HepG2 (cell line): ENCODE measurements around the gene C9. TPM values are rescaled to one million over a fixed set of nuclear protein-coding genes. Genes with fewer than 3 reads are reported as not detected.

ENCODE experiments used
- ATAC-seq: fragments of 200-7000 bp; cut with Tn5 transposase; 3 replicates; pipeline ENCODE4 v1.9.1; 2020; ENCODE audit warnings: mild to moderate bottlenecking, moderate library complexity
- BruUV-seq: library from RNA; stranded (reverse); fragments of 400-500 nt; replicated peaks from 2 replicates; lab custom pipeline; 2021; lab: Mats Ljungman, UMichigan
- CTCF ChIA-PET: fragments of 300-600 bp; formaldehyde crosslinking; extraction: SDS; loops from one replicate; lab custom pipeline; 2021; ENCODE audit warnings: low total read pairs, inconsistent platforms, low intra/inter-chr PET ratio; lab: Yijun Ruan, JAX
- POLR2A ChIA-PET: fragments of 350-600 bp; sonication (Branson Sonifier 250); formaldehyde crosslinking; loops from one replicate; lab custom pipeline; 2020; ENCODE audit warnings: antibody characterized with exemption, inconsistent platforms; lab: Yijun Ruan, JAX
- DNase-seq: peaks from one replicate; pipeline ENCODE4 v3.0.0-alpha.2; 2015; ENCODE audit warnings: low spot score
- FAIRE-seq: peaks from 3 replicates; lab custom pipeline; 2011; peaks lifted over from hg19 to GRCh38; lab: Jason Lieb, UNC
- H2AFZ ChIP-seq: one replicate; pipeline ENCODE4 v1.6.1; 2011; ENCODE audit warnings: low read length, inconsistent platforms
- H3K27ac ChIP-seq: fragments of 300-600 bp; 3 replicates; pipeline ENCODE4 v1.8.0; 2011; ENCODE audit warnings: mixed run types, mild to moderate bottlenecking, mixed read lengths, low read length, inconsistent platforms; ENCODE audit not compliant: insufficient read depth; ENCODE audit errors: extremely low read length
- H3K27me3 ChIP-seq, 2 experiments: fragments of 200-600 bp in 1 of 2; 2 replicates in 1 of 2; 3 replicates in 1 of 2; pipeline versions ENCODE4 v1.6.0 to v1.8.0; 2011; ENCODE audit warnings: low read length in 2 of 2, mild to moderate bottlenecking in 2 of 2, moderate library complexity in 2 of 2, inconsistent platforms in 1 of 2; ENCODE audit not compliant: insufficient read depth in 2 of 2, control insufficient read depth in 1 of 2
- H3K36me3 ChIP-seq, 2 experiments: fragments of 200-600 bp in 1 of 2; replicated peaks in 1 of 2; 2 replicates in 1 of 2; 3 replicates in 1 of 2; pipeline versions ENCODE4 v1.5.1 to v1.8.0; 2011; ENCODE audit warnings: low read length in 2 of 2, inconsistent platforms in 1 of 2; ENCODE audit not compliant: insufficient read depth in 2 of 2, control insufficient read depth in 1 of 2
- H3K4me1 ChIP-seq: 2 replicates; pipeline ENCODE4 v1.5.1; 2012; ENCODE audit warnings: low read length, inconsistent platforms; ENCODE audit not compliant: insufficient read depth
- H3K4me2 ChIP-seq: 2 replicates; pipeline ENCODE4 v1.6.0; 2011; ENCODE audit warnings: low read depth, low read length, inconsistent platforms
- H3K4me3 ChIP-seq, 3 experiments: fragments of 200-600 bp in 1 of 3; sonication (generic), shearing (Covaris generic) in 1 of 3; replicated peaks in 1 of 3; 2 replicates each; pipeline ENCODE4 v1.5.1; 2011 to 2016; ENCODE audit warnings: low read length in 3 of 3, inconsistent platforms in 2 of 3, low read depth in 2 of 3, mild to moderate bottlenecking in 2 of 3, control low read depth in 1 of 3, mixed read lengths in 1 of 3; ENCODE audit not compliant: insufficient read depth in 1 of 3
- H3K79me2 ChIP-seq: one replicate; pipeline ENCODE4 v1.6.1; 2011; ENCODE audit warnings: low read length, inconsistent platforms; ENCODE audit not compliant: insufficient read depth
- H3K9ac ChIP-seq: 2 replicates; pipeline ENCODE4 v1.6.0; 2011; ENCODE audit warnings: mild to moderate bottlenecking, low read depth, low read length, inconsistent platforms; ENCODE audit not compliant: insufficient read depth
- H3K9me3 ChIP-seq: 2 replicates; pipeline ENCODE4 v1.5.1; 2012; ENCODE audit warnings: mild to moderate bottlenecking, low read length
- H4K20me1 ChIP-seq: 2 replicates; pipeline ENCODE4 v1.6.0; 2011; ENCODE audit warnings: inconsistent platforms, mild to moderate bottlenecking, low read length, moderate library complexity; ENCODE audit not compliant: insufficient read depth
- DRAP1 ChIP-seq: IDR thresholded peaks from 2 replicates; pipeline ENCODE4 v1.6.1; 2016; ENCODE audit warnings: missing genetic modification reagents, missing compliant biosample characterization
- MTF2 ChIP-seq: sonication (generic); formaldehyde crosslinking; IDR thresholded peaks from 2 replicates; pipeline ENCODE4 v1.5.0; 2020; ENCODE audit warnings: missing genetic modification reagents, borderline replicate concordance
- MXD1 ChIP-seq: sonication (generic); formaldehyde crosslinking; IDR thresholded peaks from 2 replicates; pipeline ENCODE4 v1.4.0; 2020; ENCODE audit warnings: mild to moderate bottlenecking, missing genetic modification reagents
- POGK ChIP-seq: sonication (generic); formaldehyde crosslinking; conservative IDR thresholded peaks from 2 replicates; pipeline ENCODE4 v1.8.0; 2022; ENCODE audit warnings: mild to moderate bottlenecking, moderate library complexity, missing genetic modification reagents
- RBAK ChIP-seq: sonication (generic); formaldehyde crosslinking; IDR thresholded peaks from 2 replicates; pipeline ENCODE4 v1.5.1; 2020; ENCODE audit warnings: mild to moderate bottlenecking, missing genetic modification reagents
- SCMH1 ChIP-seq: sonication (generic); formaldehyde crosslinking; IDR thresholded peaks from 2 replicates; pipeline ENCODE4 v1.9.0; 2021; ENCODE audit warnings: missing genetic modification reagents, mild to moderate bottlenecking, borderline replicate concordance
- SRSF4 ChIP-seq: fragments of 200-400 bp; formaldehyde crosslinking; IDR thresholded peaks from one replicate; pipeline ENCODE4 v1.6.1; 2018; ENCODE audit warnings: mild to moderate bottlenecking, low read depth, low read length, moderate library complexity; ENCODE audit not compliant: poor library complexity, severe bottlenecking
- THAP8 ChIP-seq: sonication (generic); formaldehyde crosslinking; IDR thresholded peaks from 2 replicates; pipeline ENCODE4 v1.5.1; 2020; ENCODE audit warnings: missing genetic modification reagents, mild to moderate bottlenecking, borderline replicate concordance
- ZBTB14 ChIP-seq: sonication (generic); formaldehyde crosslinking; IDR thresholded peaks from 2 replicates; pipeline ENCODE4 v1.4.0; 2020; ENCODE audit warnings: missing genetic modification reagents
- ZNF414 ChIP-seq: sonication (generic); formaldehyde crosslinking; IDR thresholded peaks from 2 replicates; pipeline ENCODE4 v1.5.0; 2020; ENCODE audit warnings: missing genetic modification reagents
- ZNF652 ChIP-seq: IDR thresholded peaks from 2 replicates; pipeline ENCODE4 v1.6.1; 2016; ENCODE audit warnings: low read depth, borderline replicate concordance
- ZNF660 ChIP-seq: sonication (generic); formaldehyde crosslinking; IDR thresholded peaks from 2 replicates; pipeline ENCODE4 v1.5.1; 2020; ENCODE audit warnings: mild to moderate bottlenecking, low read depth, missing genetic modification reagents, borderline replicate concordance
- ZNF883 ChIP-seq: sonication (generic); formaldehyde crosslinking; IDR thresholded peaks from 2 replicates; pipeline ENCODE4 v1.5.1; 2020; ENCODE audit warnings: mild to moderate bottlenecking, missing genetic modification reagents; ENCODE audit errors: not compliant biosample characterization
- WGBS: methylation state at CpG from one replicate; pipeline ENCODE4 v1.1.6; 2017; ENCODE audit warnings: low lambda C conversion rate; 5-methylcytosine and 5-hydroxymethylcytosine counted together
- in situ Hi-C: cut with HindIII; loops from 2 replicates; pipeline ENCODE4 v1.10.0; 2017; ENCODE audit warnings: low pct_unique_long_range_greater_than_20kb; ENCODE audit not compliant: extremely low pct_ligation_motif_present
- intact Hi-C: fragments of 100-400 bp; cut with micrococcal nuclease; formaldehyde crosslinking; loops from one replicate; pipeline ENCODE4 v1.10.0; 2022; ENCODE audit not compliant: unreplicated experiment
- polyA plus RNA-seq, 8 experiments: library from polyadenylated mRNA; depleted of rRNA in 3 of 8; stranded (reverse) in 7 of 8; unstranded in 1 of 8; fragments of >200 nt; fragmentation: Illumina TruSeq in 4 of 8; extraction: Trizol in 4 of 8; gene quantifications; 2 replicates each; pipeline versions ENCODE4 v1.2.1 to v1.2.3, GENCODE V29; 2011 to 2016; ENCODE audit warnings: low read depth in 4 of 8, missing spikeins in 1 of 8, mixed read lengths in 1 of 8; ENCODE audit not compliant: insufficient read depth in 1 of 8
- total RNA-seq, 5 experiments: library from RNA; depleted of rRNA; stranded (reverse); fragments of >200 nt; fragmentation: Illumina TruSeq; extraction: Trizol; gene quantifications; 2 replicates each; pipeline ENCODE4 v1.2.3, GENCODE V29; 2016; ENCODE audit warnings: low read depth in 1 of 5

C9 gene
- total and polyA plus RNA-seq, 2 of the 13 experiments (the other 11 are each of a cell fraction or from before 2014, with no cell fraction given): not detected

GRCh38 chr5:39381376-39381775, 17.1 kb upstream of the C9 start:
- ATAC-seq (no peak), DNase-seq (no peak), FAIRE-seq (no peak)
- H3K9me3 ChIP-seq: no peaks in the 10 kb centered on the region
- no peak overlapping the region for H3K4me2 ChIP-seq
- H3K36me3 ChIP-seq: peaks cover 9 to 16% of the 10 kb centered on the region in 2 experiments
- no peaks in the 10 kb centered on the region for H3K27me3 ChIP-seq
- H4K20me1 ChIP-seq: no peaks in the 10 kb centered on the region
- no peaks in the 10 kb centered on the region for H3K4me1 ChIP-seq
- no peak overlapping the region for H3K4me3 ChIP-seq
- H3K79me2 ChIP-seq: no peaks in the 10 kb centered on the region
- CTCF ChIA-PET: no interaction called here
- H3K27ac ChIP-seq: no peak overlapping the region
- intact Hi-C loops: no loop called here
- whole genome bisulfite sequencing: 97% methylated on average over 3 of the region's 3 CpGs
- no peak overlapping the region for H3K9ac ChIP-seq
- in situ Hi-C loops: no loop called here
- no peak for TF ChIP-seq SRSF4
- no peak for TF ChIP-seq ZNF414 (CRISPR knock-in tag)
- no peak for TF ChIP-seq ZNF652 (CRISPR knock-in tag)
- no peak for TF ChIP-seq MTF2 (CRISPR knock-in tag)
- TF ChIP-seq DRAP1 (CRISPR knock-in tag): no peak
- TF ChIP-seq MXD1: no peak
- no peak for TF ChIP-seq SCMH1 (CRISPR knock-in tag)
- no peak for TF ChIP-seq ZBTB14
- TF ChIP-seq THAP8 (CRISPR knock-in tag): no peak
- no peak for TF ChIP-seq POGK (CRISPR knock-in tag)
- no peak for TF ChIP-seq ZNF660 (CRISPR knock-in tag)
- no peak for TF ChIP-seq RBAK (CRISPR knock-in tag)
- TF ChIP-seq ZNF883 (CRISPR knock-in tag): no peak
- POLR2A ChIA-PET: no interaction called here
- H2AFZ ChIP-seq: no peak overlapping the region
- no TSS peak for BruUV-seq
